Left renal cortex interstitium (tissue), 4 donors: ENCODE results near the gene UPP1. TPM values are rescaled to one million over a fixed set of nuclear protein-coding genes. Genes with fewer than 3 reads are reported as not detected.

ENCODE experiments used
- DNase-seq, 4 donors: peaks; one replicate each; pipeline ENCODE4 v3.0.0-alpha.2; 2013; ENCODE audit warnings: low read depth in 4 of 4, low spot score in 2 of 4, missing footprints in 1 of 4
- polyA plus RNA-seq, 4 donors: library from polyadenylated mRNA; unstranded; fragments of 120-200 nt; gene quantifications; one replicate each; pipeline ENCODE4 v1.2.1, GENCODE V29; 2013; ENCODE audit not compliant: insufficient read length in 4 of 4

UPP1 gene
- polyA plus RNA-seq, 4 donors, result 11.7 to 15.4 (median 13.1) TPM

- no peak for DNase-seq
Measured at GRCh38 chr7:48084727-48085432, 4.2 kb upstream of the UPP1 start.

GRCh38 chr7:48085433-48085791 is 3.7 kb upstream of the UPP1 start:
- DNase-seq, result no peak

GRCh38 chr7:48085942-48086341 is 3.1 kb upstream of the UPP1 start:
- no peak for DNase-seq

GRCh38 chr7:48087349-48087748 is 1.7 kb upstream of the UPP1 start:
- no peak for DNase-seq

- DNase-seq, result peak in 3 of 4 donors; percentile 56 to 79 (median 58)
Measured at GRCh38 chr7:48088559-48089045, 463 bp upstream of the UPP1 start.

- DNase-seq, result peak in 2 of 4 donors; percentile 9 to 15
Measured at GRCh38 chr7:48090095-48090805, 1.2 kb downstream of the UPP1 start.

- no peak for DNase-seq
Measured at GRCh38 chr7:48091506-48092433, 2.7 kb downstream of the UPP1 start.

GRCh38 chr7:48094861-48095293 is 5.8 kb downstream of the UPP1 start:
- DNase-seq, result no peak

- DNase-seq, result no peak
Measured at GRCh38 chr7:48096273-48096672, 7.2 kb downstream of the UPP1 start.

- no peak for DNase-seq
Measured at GRCh38 chr7:48097521-48098231, 8.6 kb downstream of the UPP1 start.

GRCh38 chr7:48098846-48099245 is 9.8 kb downstream of the UPP1 start:
- DNase-seq, result no peak

GRCh38 chr7:48099781-48100180 is 10.7 kb downstream of the UPP1 start:
- DNase-seq, result no peak

- DNase-seq, result no peak
Measured at GRCh38 chr7:48101352-48101751, 12.3 kb downstream of the UPP1 start.

- no peak for DNase-seq
Measured at GRCh38 chr7:48101968-48102367, 12.9 kb downstream of the UPP1 start.

GRCh38 chr7:48102530-48102929 is 13.5 kb downstream of the UPP1 start:
- no peak for DNase-seq

GRCh38 chr7:48105045-48105444 is 16.0 kb downstream of the UPP1 start:
- no peak for DNase-seq

GRCh38 chr7:48106906-48107659 is 18.0 kb downstream of the UPP1 start:
- no peak for DNase-seq

- DNase-seq, result no peak
Measured at GRCh38 chr7:48107926-48108472, 18.9 kb downstream of the UPP1 start.
